Dermis microvascular lymphatic vessel endothelial cell (primary cell): Measurements from ENCODE around the gene KRT17. TPM values are rescaled to one million over a fixed set of nuclear protein-coding genes. Genes with fewer than 3 reads are reported as not detected.
"Not testable (repeated sequence)": the region's sequence is repeated elsewhere in the genome, so short reads cannot be mapped to it uniquely, and the experiment has no call there.

Experiments used
- DNase-seq, 2 donors: peaks; one replicate each; pipeline versions ENCODE4 v3.0.0 to v3.0.0-alpha.2; 2010; ENCODE audit warnings: low read depth in 2 of 2
- total RNA-seq: library from RNA; depleted of rRNA; stranded (reverse); fragments of >200 nt; gene quantifications from 2 replicates; pipeline ENCODE4 v1.2.1, GENCODE V29; 2014

The KRT17 gene
- total RNA-seq, 1 donor from 2014 or later: 0.39 TPM

- no peak for DNase-seq
Observed at GRCh38 chr17:41654678-41655607, 30.6 kb upstream of the KRT17 start.

- DNase-seq: no peak
Observed at GRCh38 chr17:41653892-41654677, 29.7 kb upstream of the KRT17 start.

- DNase-seq: no peak
Observed at GRCh38 chr17:41653421-41653820, 29.0 kb upstream of the KRT17 start.

- DNase-seq: no peak
Observed at GRCh38 chr17:41652461-41652970, 28.1 kb upstream of the KRT17 start.

- DNase-seq: no peak
Observed at GRCh38 chr17:41651625-41652460, 27.5 kb upstream of the KRT17 start.

- no peak for DNase-seq
Observed at GRCh38 chr17:41650794-41651624, 26.6 kb upstream of the KRT17 start.

- no peak for DNase-seq
Observed at GRCh38 chr17:41649923-41650519, 25.6 kb upstream of the KRT17 start.

GRCh38 chr17:41648411-41649195 is 24.2 kb upstream of the KRT17 start:
- peak; percentile 52 to 76 for DNase-seq

GRCh38 chr17:41647940-41648410 is 23.6 kb upstream of the KRT17 start:
- DNase-seq: peak in 1 of 2 donors; percentile 62

- no peak for DNase-seq
Observed at GRCh38 chr17:41647038-41647813, 22.9 kb upstream of the KRT17 start.

GRCh38 chr17:41642252-41643156 is 18.1 kb upstream of the KRT17 start:
- no peak for DNase-seq

GRCh38 chr17:41640596-41640995 is 16.2 kb upstream of the KRT17 start:
- not testable (repeated sequence) for DNase-seq

GRCh38 chr17:41639492-41640473 is 15.4 kb upstream of the KRT17 start:
- DNase-seq: no peak

- DNase-seq: no peak
Observed at GRCh38 chr17:41638941-41639340, 14.6 kb upstream of the KRT17 start.

- DNase-seq: no peak
Observed at GRCh38 chr17:41638194-41638593, 13.8 kb upstream of the KRT17 start.

GRCh38 chr17:41636652-41637051 is 12.3 kb upstream of the KRT17 start:
- no peak for DNase-seq
